ENCODE data around the gene URI1. TPM values are rescaled to one million over a fixed set of nuclear protein-coding genes. Genes with fewer than 3 reads are reported as not detected.

Gene URI1
- total and polyA plus RNA-seq, 2 of the 8 experiments (the other 6 are each of a cell fraction or from before 2014, with no cell fraction given), result 27.7 to 64.3 TPM

DNA sequence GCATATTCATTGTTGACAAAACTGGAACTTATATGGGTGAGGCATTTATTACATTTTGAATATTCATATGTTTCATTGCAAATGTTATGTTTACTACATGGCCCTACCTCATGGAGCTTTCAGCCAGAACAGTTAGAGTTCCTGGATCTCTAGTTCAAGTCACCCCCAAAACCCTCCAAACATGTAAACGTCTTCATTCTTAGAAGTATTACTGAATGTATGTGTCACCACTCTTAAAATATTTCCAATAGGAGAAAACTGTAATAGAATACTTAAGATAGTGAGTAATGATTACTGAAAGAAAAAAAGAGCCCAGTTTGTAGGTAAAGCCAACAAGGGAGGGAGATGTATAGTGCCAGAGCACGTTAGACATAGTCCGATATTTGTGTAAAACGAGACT, 23.5 kb downstream of the URI1 start:
- Histone ChIP-seq H2BK12ac (ENCODE audit: low read depth, low read length) (no peak overlapping the region), H2BK120ac (replicated peaks; ENCODE audit: low read depth, low read length) (no peak overlapping the region), H3K9ac (replicated peaks in 1 of 4; ENCODE audit: extremely low read depth in 1 of 4, low read depth in 3 of 4, low read length in 3 of 4) (no peak overlapping the region), H2BK20ac (ENCODE audit: low read length) (no peak overlapping the region), H4K8ac (ENCODE audit: extremely low read depth, insufficient read depth, low read length) (no peak overlapping the region), H3K56ac (replicated peaks; ENCODE audit: insufficient read length, low read depth, low read length) (no peak overlapping the region), H3K23me2 (ENCODE audit: low read depth, low read length) (no peaks in the 10 kb centered on the region), H4K20me1 (replicated peaks in 1 of 2; ENCODE audit: control insufficient read depth in 1 of 2, insufficient read depth in 2 of 2, low read length in 2 of 2) (peaks cover 6 to 8% of the 10 kb centered on the region in 2 experiments), H3K27ac (ENCODE audit: low read depth, low read length) (no peak overlapping the region), H2AK5ac (ENCODE audit: low read depth, low read length) (no peak overlapping the region), H3K4me1 (replicated peaks in 1 of 4; ENCODE audit: control insufficient read depth in 3 of 4, insufficient read depth in 4 of 4, low read length in 3 of 4) (no peaks in the 10 kb centered on the region; a peak in 1 of 7 replicates), H3K79me1 (ENCODE audit: low read depth, low read length) (peaks cover 3% of the 10 kb centered on the region; the same call in 1 of the 2 replicates), H3K4me3 (ENCODE audit: extremely low read depth in 1 of 4, insufficient read depth in 2 of 4, low read depth in 3 of 4, low read length in 4 of 4) (no peak overlapping the region), H3K23ac (ENCODE audit: insufficient read length) (no peak overlapping the region), H3K14ac (ENCODE audit: insufficient read length) (no peak overlapping the region), H3K9me3 (ENCODE audit: insufficient read depth in 2 of 2, low read depth in 1 of 2, low read length in 1 of 2) (0 out of 4 replicates have a peak, but pooled peaks cover 0 to 2% of the 10 kb centered on the region in 2 experiments), H3K79me2 (ENCODE audit: control insufficient read depth in 1 of 2, insufficient read depth in 2 of 2, low read length in 2 of 2) (peaks cover 0 to 96% of the 10 kb centered on the region in 2 experiments; a peak in 3 of 4 replicates), H2BK15ac (ENCODE audit: low read length) (no peak overlapping the region), H2BK5ac (ENCODE audit: low read depth, low read length) (no peak overlapping the region), H3K4ac (replicated peaks; ENCODE audit: insufficient read length, low read depth, low read length) (no peak overlapping the region), H3K27me3 (replicated peaks in 1 of 4; ENCODE audit: control insufficient read depth in 3 of 4, extremely low read depth in 1 of 4, insufficient read depth in 3 of 4, low read length in 3 of 4) (no peaks in the 10 kb centered on the region), H4K5ac (ENCODE audit: insufficient read length, low read depth, low read length) (no peak overlapping the region), H4K91ac (replicated peaks; ENCODE audit: insufficient read length, low read length) (no peak overlapping the region), H2AFZ (ENCODE audit: low read length) (no peak overlapping the region), H3K36me3 (ENCODE audit: control insufficient read depth in 2 of 4, insufficient read depth in 4 of 4, low read length in 3 of 4) (no peaks in the 10 kb centered on the region), H3K4me2 (ENCODE audit: insufficient read depth in 1 of 2, low read depth in 2 of 2, low read length in 2 of 2) (no peak overlapping the region), H3K18ac (ENCODE audit: extremely low read depth, low read length) (no peak overlapping the region)
- TF ChIP-seq, protein P1, sequence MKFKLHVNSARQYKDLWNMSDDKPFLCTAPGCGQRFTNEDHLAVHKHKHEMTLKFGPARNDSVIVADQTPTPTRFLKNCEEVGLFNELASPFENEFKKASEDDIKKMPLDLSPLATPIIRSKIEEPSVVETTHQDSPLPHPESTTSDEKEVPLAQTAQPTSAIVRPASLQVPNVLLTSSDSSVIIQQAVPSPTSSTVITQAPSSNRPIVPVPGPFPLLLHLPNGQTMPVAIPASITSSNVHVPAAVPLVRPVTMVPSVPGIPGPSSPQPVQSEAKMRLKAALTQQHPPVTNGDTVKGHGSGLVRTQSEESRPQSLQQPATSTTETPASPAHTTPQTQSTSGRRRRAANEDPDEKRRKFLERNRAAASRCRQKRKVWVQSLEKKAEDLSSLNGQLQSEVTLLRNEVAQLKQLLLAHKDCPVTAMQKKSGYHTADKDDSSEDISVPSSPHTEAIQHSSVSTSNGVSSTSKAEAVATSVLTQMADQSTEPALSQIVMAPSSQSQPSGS (IDR thresholded peaks at IDR 0.05; ENCODE audit: low read length), result no peak
- TF ChIP-seq, protein P2, sequence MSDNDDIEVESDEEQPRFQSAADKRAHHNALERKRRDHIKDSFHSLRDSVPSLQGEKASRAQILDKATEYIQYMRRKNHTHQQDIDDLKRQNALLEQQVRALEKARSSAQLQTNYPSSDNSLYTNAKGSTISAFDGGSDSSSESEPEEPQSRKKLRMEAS (IDR thresholded peaks at IDR 0.05), result no peak
- no peak for TF ChIP-seq SIRT6 (IDR thresholded peaks at IDR 0.05; ENCODE audit: low read length)
- TF ChIP-seq POLR2A (IDR thresholded peaks at IDR 0.05; ENCODE audit: control extremely low read depth in 1 of 2, low read depth in 2 of 2, low read length in 2 of 2), result no peak
- TF ChIP-seq KDM4A (IDR thresholded peaks at IDR 0.05; ENCODE audit: low read depth, low read length, severe bottlenecking), result no peak
- 92% methylated on average over 4 of the region's 4 CpGs; no CpG with 5 or more reads in 1 of the 2 experiments for WGBS, 2 experiments (ENCODE audit: extremely low coverage in 1 of 2, insufficient coverage in 1 of 2, insufficient read length in 1 of 2, insufficient replicate concordance in 2 of 2, low coverage in 1 of 2, low lambda C conversion rate in 2 of 2, missing lambda C conversion rate in 1 of 2)
- no peak for FAIRE-seq
- ChIA-PET CTCF (ENCODE audit: partially characterized antibody) (interaction anchor here (1.2 kb wide), 1 partner anchor 236 kb away, joined by 3 read pairs; no protein-coding TSS in a partner anchor), POLR2A (ENCODE audit: partially characterized antibody) (interaction anchor here (0.6 kb wide), 1 partner anchor 119 kb away, joined by 3 read pairs; no protein-coding TSS in a partner anchor)
- no peak for DNase-seq (ENCODE audit: low read depth in 1 of 2, low spot score in 2 of 2)

Measured in H1 (cell line).